Cardiac muscle cell (in vitro differentiated cells and primary cell): ENCODE results near the gene FOXO4. TPM values are rescaled to one million over a fixed set of nuclear protein-coding genes. Genes with fewer than 3 reads are reported as not detected.

ENCODE experiments used
- DNase-seq, 2 donors: peaks; one replicate each; pipeline versions ENCODE4 v3.0.0 to v3.0.0-alpha.2; 2010 to 2017; ENCODE audit warnings: low read depth in 1 of 2, low spot score in 1 of 2
- H3K27ac ChIP-seq: fragments of 200-600 bp; sonication (generic); 2 replicates; pipeline ENCODE4 v1.5.1; 2016
- H3K27me3 ChIP-seq: fragments of 200-600 bp; sonication (generic); 2 replicates; pipeline ENCODE4 v1.6.0; 2016; ENCODE audit warnings: control low read depth
- H3K36me3 ChIP-seq: fragments of 200-600 bp; sonication (generic); 2 replicates; pipeline ENCODE4 v1.5.1; 2016; ENCODE audit warnings: control low read depth
- H3K4me1 ChIP-seq: fragments of 200-600 bp; sonication (generic); 2 replicates; pipeline ENCODE4 v1.8.1; 2017; ENCODE audit warnings: low read depth, mild to moderate bottlenecking, mixed run types
- H3K4me3 ChIP-seq: fragments of 200-600 bp; sonication (generic); 2 replicates; pipeline ENCODE4 v1.5.1; 2016; ENCODE audit warnings: mild to moderate bottlenecking
- H3K9me3 ChIP-seq: fragments of 200-600 bp; sonication (generic); 2 replicates; pipeline ENCODE4 v1.5.1; 2017; ENCODE audit warnings: low read depth, mild to moderate bottlenecking, control low read depth
- polyA plus RNA-seq: library from polyadenylated mRNA; unstranded; fragments of >200 nt; fragmentation: Nextera tagmentation; extraction: Ambion mirVana; gene quantifications from 2 replicates; pipeline ENCODE4 v1.2.1, GENCODE V29; 2016
- total RNA-seq: library from RNA; depleted of rRNA; stranded (reverse); fragments of >200 nt; gene quantifications from 2 replicates; pipeline ENCODE4 v1.2.3, GENCODE V29; 2016
- TF ChIP-seq, protein P1 (sequence below): IDR thresholded peaks from 2 replicates; pipeline ENCODE4 v1.5.1; 2012; ENCODE audit warnings: low read depth, mild to moderate bottlenecking, low read length

Gene FOXO4
- total and polyA plus RNA-seq, 2 experiments from 2014 or later: 7.8 to 24.2 TPM

- TF ChIP-seq, protein P1, sequence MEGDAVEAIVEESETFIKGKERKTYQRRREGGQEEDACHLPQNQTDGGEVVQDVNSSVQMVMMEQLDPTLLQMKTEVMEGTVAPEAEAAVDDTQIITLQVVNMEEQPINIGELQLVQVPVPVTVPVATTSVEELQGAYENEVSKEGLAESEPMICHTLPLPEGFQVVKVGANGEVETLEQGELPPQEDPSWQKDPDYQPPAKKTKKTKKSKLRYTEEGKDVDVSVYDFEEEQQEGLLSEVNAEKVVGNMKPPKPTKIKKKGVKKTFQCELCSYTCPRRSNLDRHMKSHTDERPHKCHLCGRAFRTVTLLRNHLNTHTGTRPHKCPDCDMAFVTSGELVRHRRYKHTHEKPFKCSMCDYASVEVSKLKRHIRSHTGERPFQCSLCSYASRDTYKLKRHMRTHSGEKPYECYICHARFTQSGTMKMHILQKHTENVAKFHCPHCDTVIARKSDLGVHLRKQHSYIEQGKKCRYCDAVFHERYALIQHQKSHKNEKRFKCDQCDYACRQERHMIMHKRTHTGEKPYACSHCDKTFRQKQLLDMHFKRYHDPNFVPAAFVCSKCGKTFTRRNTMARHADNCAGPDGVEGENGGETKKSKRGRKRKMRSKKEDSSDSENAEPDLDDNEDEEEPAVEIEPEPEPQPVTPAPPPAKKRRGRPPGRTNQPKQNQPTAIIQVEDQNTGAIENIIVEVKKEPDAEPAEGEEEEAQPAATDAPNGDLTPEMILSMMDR: peak; percentile 76
- no peaks in the 10 kb centered on the region for H3K9me3 ChIP-seq
- H3K27ac ChIP-seq: no peak overlapping the region
- H3K27me3 ChIP-seq: no peaks in the 10 kb centered on the region
- DNase-seq: peak; percentile 64 to 68
- H3K4me3 ChIP-seq: no peak overlapping the region
- no peaks in the 10 kb centered on the region for H3K4me1 ChIP-seq
- peaks cover 6% of the 10 kb centered on the region for H3K36me3 ChIP-seq
These were observed 33.5 kb downstream of the FOXO4 start for GRCh38 chrX:71128915-71129765.

- no peaks in the 10 kb centered on the region for H3K27me3 ChIP-seq
- peaks cover 6% of the 10 kb centered on the region for H3K36me3 ChIP-seq
- no peaks in the 10 kb centered on the region for H3K4me1 ChIP-seq
- H3K4me3 ChIP-seq: no peak overlapping the region
- no peak overlapping the region for H3K27ac ChIP-seq
- TF ChIP-seq, protein P1: no peak
- DNase-seq: no peak
- H3K9me3 ChIP-seq: no peaks in the 10 kb centered on the region
These were observed 35.9 kb downstream of the FOXO4 start for GRCh38 chrX:71131510-71131909.

GRCh38 chrX:71140440-71140839 lies 44.8 kb downstream of the FOXO4 start:
- Histone ChIP-seq H3K27me3 (no peaks in the 10 kb centered on the region), H3K36me3 (no peaks in the 10 kb centered on the region), H3K4me3 (no peak overlapping the region), H3K4me1 (no peaks in the 10 kb centered on the region), H3K27ac (no peak overlapping the region), H3K9me3 (no peaks in the 10 kb centered on the region)
- DNase-seq: no peak
- TF ChIP-seq, protein P1: no peak

DNA sequence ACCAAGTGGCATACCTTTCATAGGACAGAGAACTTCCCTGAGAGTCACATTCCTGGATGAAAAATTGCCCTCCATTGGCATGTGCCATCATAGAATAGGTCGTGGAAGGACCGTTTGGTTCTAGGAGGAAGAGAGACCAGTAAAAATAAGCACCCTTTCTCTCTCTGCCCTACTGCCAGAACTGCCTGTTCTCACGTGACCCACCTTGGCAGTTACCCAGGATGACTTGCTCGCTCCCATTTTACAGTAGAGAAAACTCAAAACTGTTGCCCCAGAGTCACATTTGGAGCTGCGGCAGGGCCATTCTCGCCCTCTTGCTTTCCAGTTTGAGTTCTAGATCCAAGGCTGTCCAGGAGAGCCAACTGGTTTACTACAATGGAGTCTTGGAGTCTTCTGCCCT lies 47.9 kb downstream of the FOXO4 start:
- Histone ChIP-seq H3K27me3 (no peaks in the 10 kb centered on the region), H3K27ac (no peak overlapping the region), H3K4me1 (peaks cover 10% of the 10 kb centered on the region), H3K9me3 (no peaks in the 10 kb centered on the region), H3K36me3 (no peaks in the 10 kb centered on the region), H3K4me3 (no peak overlapping the region)
- DNase-seq: peak in 1 of 2 donors; percentile 58
- TF ChIP-seq, protein P1: no peak

- Histone ChIP-seq H3K4me1 (peaks cover 10% of the 10 kb centered on the region), H3K9me3 (no peaks in the 10 kb centered on the region), H3K36me3 (no peaks in the 10 kb centered on the region), H3K27ac (no peak within 1 kb of the TSS), H3K4me3 (peak within 1 kb of the TSS; percentile 18), H3K27me3 (no peaks in the 10 kb centered on the region)
- DNase-seq: peak in 1 of 2 donors; percentile 11
- TF ChIP-seq, protein P1: no peak
These were observed 49.0 kb downstream of the FOXO4 start, which contains the start of gene NLGN3 for GRCh38 chrX:71144651-71145050. Gene NLGN3 (plus strand): TSS chrX:71144841. CDS start chrX:71147750, 2,909 bp downstream.
